ENCODE results near the gene NMB. TPM values are rescaled to one million over a fixed set of nuclear protein-coding genes. Genes with fewer than 3 reads are reported as not detected.
A peak's percentile ranks its signal among the peaks of the same experiment; 100 is the strongest.

NMB gene
- total and polyA plus RNA-seq, 2 of the 13 experiments (the other 11 are each of a cell fraction or from before 2014, with no cell fraction given), result 10.4 to 25.4 TPM

DNA sequence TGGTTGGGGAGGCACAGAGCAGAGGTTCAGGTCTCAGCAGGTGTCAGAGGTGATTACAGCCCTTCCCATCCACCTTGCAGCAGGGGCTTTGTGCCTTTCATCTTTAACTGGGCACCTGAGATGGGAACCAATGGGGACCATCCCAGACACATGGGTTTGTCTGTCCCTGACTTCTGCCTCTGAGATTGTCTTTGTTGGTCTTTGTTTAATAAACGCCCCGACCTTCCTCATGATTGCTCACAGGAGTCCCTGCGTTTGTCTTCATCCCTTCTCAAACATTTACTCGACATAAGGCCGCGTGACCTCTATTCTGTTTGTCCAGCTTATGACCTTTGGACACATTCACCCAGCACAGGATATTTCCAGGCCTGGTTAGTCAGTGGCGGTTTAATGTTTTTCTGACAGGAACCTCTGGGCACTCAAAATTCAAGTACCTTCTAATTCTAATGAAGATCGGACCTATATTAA lies 51.3 kb downstream of the NMB start (continued):
- TF ChIP-seq, protein P1, sequence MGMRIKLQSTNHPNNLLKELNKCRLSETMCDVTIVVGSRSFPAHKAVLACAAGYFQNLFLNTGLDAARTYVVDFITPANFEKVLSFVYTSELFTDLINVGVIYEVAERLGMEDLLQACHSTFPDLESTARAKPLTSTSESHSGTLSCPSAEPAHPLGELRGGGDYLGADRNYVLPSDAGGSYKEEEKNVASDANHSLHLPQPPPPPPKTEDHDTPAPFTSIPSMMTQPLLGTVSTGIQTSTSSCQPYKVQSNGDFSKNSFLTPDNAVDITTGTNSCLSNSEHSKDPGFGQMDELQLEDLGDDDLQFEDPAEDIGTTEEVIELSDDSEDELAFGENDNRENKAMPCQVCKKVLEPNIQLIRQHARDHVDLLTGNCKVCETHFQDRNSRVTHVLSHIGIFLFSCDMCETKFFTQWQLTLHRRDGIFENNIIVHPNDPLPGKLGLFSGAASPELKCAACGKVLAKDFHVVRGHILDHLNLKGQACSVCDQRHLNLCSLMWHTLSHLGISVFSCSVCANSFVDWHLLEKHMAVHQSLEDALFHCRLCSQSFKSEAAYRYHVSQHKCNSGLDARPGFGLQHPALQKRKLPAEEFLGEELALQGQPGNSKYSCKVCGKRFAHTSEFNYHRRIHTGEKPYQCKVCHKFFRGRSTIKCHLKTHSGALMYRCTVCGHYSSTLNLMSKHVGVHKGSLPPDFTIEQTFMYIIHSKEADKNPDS (CRISPR knock-in tag; IDR thresholded peaks at IDR 0.05), result peak; percentile 32; the same call in 1 of the 2 replicates
- TF ChIP-seq ZNF24 (IDR thresholded peaks at IDR 0.05) (no peak), THAP11 (CRISPR knock-in tag; IDR thresholded peaks at IDR 0.05) (peak; percentile 87), KMT2A (CRISPR knock-in tag; IDR thresholded peaks at IDR 0.05) (peak; percentile 60; the same call in 1 of the 2 replicates), KAT8 (CRISPR knock-in tag; IDR thresholded peaks at IDR 0.05) (peak; percentile 69), ZNF205 (CRISPR knock-in tag; IDR thresholded peaks at IDR 0.05) (peak; percentile 60; the same call in 1 of the 2 replicates), EHMT2 (IDR thresholded peaks at IDR 0.05; ENCODE audit: borderline replicate concordance, low read depth, low read length) (no peak), SRSF4 (IDR thresholded peaks at IDR 0.05; ENCODE audit: low read depth, low read length, poor library complexity, severe bottlenecking) (no peak), ZNF20 (CRISPR knock-in tag; IDR thresholded peaks at IDR 0.05) (no peak), FOXJ3 (CRISPR knock-in tag; IDR thresholded peaks at IDR 0.05; ENCODE audit: borderline replicate concordance) (peak; percentile 73; the same call in 1 of the 2 replicates), NR3C1 (CRISPR knock-in tag; IDR thresholded peaks at IDR 0.05) (no peak), CBX5 (CRISPR knock-in tag; IDR thresholded peaks at IDR 0.05; ENCODE audit: borderline replicate concordance) (no peak), ZFP36L2 (CRISPR knock-in tag; IDR thresholded peaks at IDR 0.05) (no peak), NFE2L2 (IDR thresholded peaks at IDR 0.05; ENCODE audit: low read length) (no peak), ZNF33A (CRISPR knock-in tag; IDR thresholded peaks at IDR 0.05; ENCODE audit: borderline replicate concordance) (no peak), POLR2G (IDR thresholded peaks at IDR 0.05; ENCODE audit: low read depth, low read length) (peak; percentile 54; the same call in 1 of the 2 replicates)
- TF ChIP-seq, protein P2, sequence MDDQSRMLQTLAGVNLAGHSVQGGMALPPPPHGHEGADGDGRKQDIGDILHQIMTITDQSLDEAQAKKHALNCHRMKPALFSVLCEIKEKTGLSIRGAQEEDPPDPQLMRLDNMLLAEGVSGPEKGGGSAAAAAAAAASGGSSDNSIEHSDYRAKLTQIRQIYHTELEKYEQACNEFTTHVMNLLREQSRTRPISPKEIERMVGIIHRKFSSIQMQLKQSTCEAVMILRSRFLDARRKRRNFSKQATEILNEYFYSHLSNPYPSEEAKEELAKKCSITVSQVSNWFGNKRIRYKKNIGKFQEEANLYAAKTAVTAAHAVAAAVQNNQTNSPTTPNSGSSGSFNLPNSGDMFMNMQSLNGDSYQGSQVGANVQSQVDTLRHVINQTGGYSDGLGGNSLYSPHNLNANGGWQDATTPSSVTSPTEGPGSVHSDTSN (CRISPR knock-in tag; IDR thresholded peaks at IDR 0.05; ENCODE audit: borderline replicate concordance), result no peak
- TF ChIP-seq, protein P3, sequence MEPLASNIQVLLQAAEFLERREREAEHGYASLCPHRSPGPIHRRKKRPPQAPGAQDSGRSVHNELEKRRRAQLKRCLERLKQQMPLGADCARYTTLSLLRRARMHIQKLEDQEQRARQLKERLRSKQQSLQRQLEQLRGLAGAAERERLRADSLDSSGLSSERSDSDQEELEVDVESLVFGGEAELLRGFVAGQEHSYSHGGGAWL (CRISPR knock-in tag; IDR thresholded peaks at IDR 0.05), result no peak
- TF ChIP-seq, protein P4, sequence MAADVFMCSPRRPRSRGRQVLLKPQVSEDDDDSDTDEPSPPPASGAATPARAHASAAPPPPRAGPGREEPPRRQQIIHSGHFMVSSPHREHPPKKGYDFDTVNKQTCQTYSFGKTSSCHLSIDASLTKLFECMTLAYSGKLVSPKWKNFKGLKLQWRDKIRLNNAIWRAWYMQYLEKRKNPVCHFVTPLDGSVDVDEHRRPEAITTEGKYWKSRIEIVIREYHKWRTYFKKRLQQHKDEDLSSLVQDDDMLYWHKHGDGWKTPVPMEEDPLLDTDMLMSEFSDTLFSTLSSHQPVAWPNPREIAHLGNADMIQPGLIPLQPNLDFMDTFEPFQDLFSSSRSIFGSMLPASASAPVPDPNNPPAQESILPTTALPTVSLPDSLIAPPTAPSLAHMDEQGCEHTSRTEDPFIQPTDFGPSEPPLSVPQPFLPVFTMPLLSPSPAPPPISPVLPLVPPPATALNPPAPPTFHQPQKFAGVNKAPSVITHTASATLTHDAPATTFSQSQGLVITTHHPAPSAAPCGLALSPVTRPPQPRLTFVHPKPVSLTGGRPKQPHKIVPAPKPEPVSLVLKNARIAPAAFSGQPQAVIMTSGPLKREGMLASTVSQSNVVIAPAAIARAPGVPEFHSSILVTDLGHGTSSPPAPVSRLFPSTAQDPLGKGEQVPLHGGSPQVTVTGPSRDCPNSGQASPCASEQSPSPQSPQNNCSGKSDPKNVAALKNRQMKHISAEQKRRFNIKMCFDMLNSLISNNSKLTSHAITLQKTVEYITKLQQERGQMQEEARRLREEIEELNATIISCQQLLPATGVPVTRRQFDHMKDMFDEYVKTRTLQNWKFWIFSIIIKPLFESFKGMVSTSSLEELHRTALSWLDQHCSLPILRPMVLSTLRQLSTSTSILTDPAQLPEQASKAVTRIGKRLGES (CRISPR knock-in tag; IDR thresholded peaks at IDR 0.05; ENCODE audit: borderline replicate concordance), result peak; percentile 77; the same call in 1 of the 2 replicates
- TF ChIP-seq, protein P5, sequence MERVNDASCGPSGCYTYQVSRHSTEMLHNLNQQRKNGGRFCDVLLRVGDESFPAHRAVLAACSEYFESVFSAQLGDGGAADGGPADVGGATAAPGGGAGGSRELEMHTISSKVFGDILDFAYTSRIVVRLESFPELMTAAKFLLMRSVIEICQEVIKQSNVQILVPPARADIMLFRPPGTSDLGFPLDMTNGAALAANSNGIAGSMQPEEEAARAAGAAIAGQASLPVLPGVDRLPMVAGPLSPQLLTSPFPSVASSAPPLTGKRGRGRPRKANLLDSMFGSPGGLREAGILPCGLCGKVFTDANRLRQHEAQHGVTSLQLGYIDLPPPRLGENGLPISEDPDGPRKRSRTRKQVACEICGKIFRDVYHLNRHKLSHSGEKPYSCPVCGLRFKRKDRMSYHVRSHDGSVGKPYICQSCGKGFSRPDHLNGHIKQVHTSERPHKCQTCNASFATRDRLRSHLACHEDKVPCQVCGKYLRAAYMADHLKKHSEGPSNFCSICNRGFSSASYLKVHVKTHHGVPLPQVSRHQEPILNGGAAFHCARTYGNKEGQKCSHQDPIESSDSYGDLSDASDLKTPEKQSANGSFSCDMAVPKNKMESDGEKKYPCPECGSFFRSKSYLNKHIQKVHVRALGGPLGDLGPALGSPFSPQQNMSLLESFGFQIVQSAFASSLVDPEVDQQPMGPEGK (CRISPR knock-in tag; IDR thresholded peaks at IDR 0.05), result peak; percentile 69; the same call in 1 of the 2 replicates
- TF ChIP-seq, protein P6, sequence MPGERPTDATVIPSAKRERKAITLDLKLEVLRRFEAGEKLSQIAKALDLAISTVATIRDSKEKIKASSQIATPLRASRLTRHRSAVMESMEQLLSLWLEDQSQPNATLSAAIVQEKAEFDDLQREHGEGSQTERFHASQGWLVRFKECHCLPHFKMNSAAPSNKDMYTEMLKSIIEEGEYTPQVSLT (CRISPR knock-in tag; IDR thresholded peaks at IDR 0.05; ENCODE audit: borderline replicate concordance, low read depth), result no peak
